ENCODE data around the gene SERGEF.

GRCh38 chr11:17745023-17745772 lies 267.6 kb downstream of the SERGEF start:
- TF ChIP-seq CTCF (IDR thresholded peaks at IDR 0.05) (no peak), POLR2A (IDR thresholded peaks at IDR 0.05) (no peak)

Data from ovary (tissue), 3 donors.